ENCODE measurements around the gene HIVEP2.

Gene HIVEP2

GRCh38 chr6:142816031-142816430, 128.9 kb downstream of the HIVEP2 start:
- peak; percentile 60 for DNase-seq

- no peak for DNase-seq
Measured at GRCh38 chr6:142811923-142812322, 133.1 kb downstream of the HIVEP2 start.

- DNase-seq = peak; percentile 83
Measured at GRCh38 chr6:142810952-142811514, 133.9 kb downstream of the HIVEP2 start.

GRCh38 chr6:142809947-142810346, 135.0 kb downstream of the HIVEP2 start:
- DNase-seq = no peak

GRCh38 chr6:142808405-142809061, 136.4 kb downstream of the HIVEP2 start:
- no peak for DNase-seq

- DNase-seq = no peak
Measured at GRCh38 chr6:142805042-142805441, 139.9 kb downstream of the HIVEP2 start.

GRCh38 chr6:142804490-142804889, 140.5 kb downstream of the HIVEP2 start:
- DNase-seq = no peak

GRCh38 chr6:142803495-142804058, 141.4 kb downstream of the HIVEP2 start:
- no peak for DNase-seq

GRCh38 chr6:142803032-142803431, 141.9 kb downstream of the HIVEP2 start:
- DNase-seq = peak; percentile 56

- DNase-seq = peak; percentile 98
Measured at GRCh38 chr6:142802124-142802523, 142.9 kb downstream of the HIVEP2 start.

GRCh38 chr6:142800240-142800639, 144.7 kb downstream of the HIVEP2 start:
- DNase-seq = no peak

- no peak for DNase-seq
Measured at GRCh38 chr6:142799639-142800038, 145.3 kb downstream of the HIVEP2 start.

- DNase-seq = no peak
Measured at GRCh38 chr6:142797159-142797558, 147.8 kb downstream of the HIVEP2 start.

- DNase-seq = peak; percentile 53
Measured at GRCh38 chr6:142796571-142796970, 148.4 kb downstream of the HIVEP2 start.

- DNase-seq = no peak
Measured at GRCh38 chr6:142796024-142796423, 149.0 kb downstream of the HIVEP2 start.

- no peak for DNase-seq
Measured at GRCh38 chr6:142794424-142794823, 150.6 kb downstream of the HIVEP2 start.

GRCh38 chr6:142790257-142790656, 154.7 kb downstream of the HIVEP2 start:
- DNase-seq = no peak

GRCh38 chr6:142787422-142787821, 157.6 kb downstream of the HIVEP2 start:
- no peak for DNase-seq

- peak; percentile 20 for DNase-seq
Measured at GRCh38 chr6:142786476-142786875, 158.5 kb downstream of the HIVEP2 start.

- DNase-seq = no peak
Measured at GRCh38 chr6:142784344-142784743, 160.6 kb downstream of the HIVEP2 start.

GRCh38 chr6:142783499-142783898, 161.5 kb downstream of the HIVEP2 start:
- peak; percentile 64 for DNase-seq

GRCh38 chr6:142781129-142781528, 163.8 kb downstream of the HIVEP2 start:
- DNase-seq = peak; percentile 35

- DNase-seq = no peak
Measured at GRCh38 chr6:142773859-142774648, 170.9 kb downstream of the HIVEP2 start.
